OCI-LY7 (cell line): Measurements from ENCODE around the gene MARK2. TPM values are rescaled to one million over a fixed set of nuclear protein-coding genes. Genes with fewer than 3 reads are reported as not detected.

Experiments used
- BruUV-seq: library from RNA; stranded (reverse); fragments of 400-500 nt; replicated peaks from 2 replicates; lab custom pipeline; 2021; lab: Mats Ljungman, UMichigan
- CTCF ChIA-PET: fragments of 300-600 bp; sonication (Branson Sonifier 250); formaldehyde crosslinking; loops from one replicate; lab custom pipeline; 2022; ENCODE audit warnings: antibody characterized with exemption; ENCODE audit not compliant: unreplicated experiment; lab: Charles Lee
- POLR2A ChIA-PET: fragments of 300-600 bp; sonication (Branson Sonifier 250); formaldehyde crosslinking; loops from one replicate; lab custom pipeline; 2022; ENCODE audit warnings: antibody characterized with exemption; lab: Charles Lee
- DNase-seq: peaks from one replicate; pipeline ENCODE4 v3.0.0-alpha.2; 2015; ENCODE audit warnings: low spot score
- H2AFZ ChIP-seq: fragments of 200-600 bp; sonication (generic), shearing (Covaris generic); 2 replicates; pipeline ENCODE4 v1.6.1; 2014; ENCODE audit warnings: mild to moderate bottlenecking, antibody characterized with exemption, low read length, moderate library complexity
- H3K27ac ChIP-seq: fragments of 200-600 bp; sonication (generic); 2 replicates; pipeline ENCODE4 v1.5.1; 2014; ENCODE audit warnings: mixed run types, low read depth, mild to moderate bottlenecking, moderate library complexity, low read length, inconsistent platforms; ENCODE audit not compliant: poor library complexity, severe bottlenecking
- H3K36me3 ChIP-seq: fragments of 200-600 bp; sonication (generic); 2 replicates; pipeline ENCODE4 v1.6.1; 2014; ENCODE audit warnings: mild to moderate bottlenecking, antibody characterized with exemption, low read length, moderate library complexity, mixed read lengths; ENCODE audit not compliant: insufficient read depth
- H3K4me1 ChIP-seq: fragments of 200-600 bp; sonication (generic); 2 replicates; pipeline ENCODE4 v1.5.1; 2014; ENCODE audit warnings: mild to moderate bottlenecking, low read length; ENCODE audit not compliant: insufficient read depth, poor library complexity, severe bottlenecking
- H3K4me2 ChIP-seq: fragments of 200-600 bp; sonication (generic); 2 replicates; pipeline ENCODE4 v1.6.1; 2014; ENCODE audit warnings: mild to moderate bottlenecking, low read length
- H3K4me3 ChIP-seq: fragments of 200-600 bp; sonication (generic); 2 replicates; pipeline ENCODE4 v1.5.1; 2014; ENCODE audit warnings: mild to moderate bottlenecking, low read depth, low read length; ENCODE audit not compliant: poor library complexity, severe bottlenecking
- H3K79me2 ChIP-seq: fragments of 200-600 bp; sonication (generic); 2 replicates; pipeline ENCODE4 v1.6.1; 2016; ENCODE audit warnings: low read depth, mild to moderate bottlenecking, low read length, moderate library complexity, mixed read lengths; ENCODE audit not compliant: insufficient read depth
- H3K9me2 ChIP-seq: fragments of 200-600 bp; sonication (generic); 2 replicates; pipeline ENCODE4 v1.6.1; 2016; ENCODE audit warnings: mild to moderate bottlenecking, low read length, mixed read lengths; ENCODE audit not compliant: insufficient read depth
- H3K9me3 ChIP-seq: fragments of 200-600 bp; sonication (generic); 2 replicates; pipeline ENCODE4 v1.6.1; 2014; ENCODE audit warnings: mild to moderate bottlenecking, mixed run types, low read length, mixed read lengths
- H4K20me1 ChIP-seq: fragments of 200-600 bp; sonication (generic); 2 replicates; pipeline ENCODE4 v1.6.1; 2014; ENCODE audit warnings: mild to moderate bottlenecking, antibody characterized with exemption, low read length, moderate library complexity, mixed read lengths; ENCODE audit not compliant: insufficient read depth
- CTCF ChIP-seq: fragments of 200-600 bp; sonication (generic); conservative IDR thresholded peaks from 2 replicates; pipeline ENCODE4 v1.5.1; 2014; ENCODE audit warnings: mild to moderate bottlenecking, antibody characterized with exemption, low read length, moderate library complexity, mixed read lengths
- EZH2phosphoT487 ChIP-seq: fragments of 200-600 bp; sonication (generic); IDR thresholded peaks from 2 replicates; pipeline ENCODE4 v1.6.1; 2018; ENCODE audit warnings: low read depth, borderline replicate concordance, mild to moderate bottlenecking, mixed run types, antibody characterized with exemption, low read length, moderate library complexity, mixed read lengths
- intact Hi-C: fragments of 100-400 bp; cut with micrococcal nuclease; formaldehyde crosslinking; loops from one replicate; pipeline ENCODE4 v1.10.0; 2022; ENCODE audit not compliant: unreplicated experiment
- total RNA-seq, 2 experiments: library from RNA; depleted of rRNA in 1 of 2; stranded (reverse); fragments of >200 nt in 1 of 2; shearing (Covaris generic) in 1 of 2; gene quantifications; 2 replicates each; pipeline ENCODE4 v1.2.3, GENCODE V29; 2014 to 2022

MARK2 gene
- total RNA-seq, 2 experiments from 2014 or later: 22.7 to 45.4 TPM

DNA sequence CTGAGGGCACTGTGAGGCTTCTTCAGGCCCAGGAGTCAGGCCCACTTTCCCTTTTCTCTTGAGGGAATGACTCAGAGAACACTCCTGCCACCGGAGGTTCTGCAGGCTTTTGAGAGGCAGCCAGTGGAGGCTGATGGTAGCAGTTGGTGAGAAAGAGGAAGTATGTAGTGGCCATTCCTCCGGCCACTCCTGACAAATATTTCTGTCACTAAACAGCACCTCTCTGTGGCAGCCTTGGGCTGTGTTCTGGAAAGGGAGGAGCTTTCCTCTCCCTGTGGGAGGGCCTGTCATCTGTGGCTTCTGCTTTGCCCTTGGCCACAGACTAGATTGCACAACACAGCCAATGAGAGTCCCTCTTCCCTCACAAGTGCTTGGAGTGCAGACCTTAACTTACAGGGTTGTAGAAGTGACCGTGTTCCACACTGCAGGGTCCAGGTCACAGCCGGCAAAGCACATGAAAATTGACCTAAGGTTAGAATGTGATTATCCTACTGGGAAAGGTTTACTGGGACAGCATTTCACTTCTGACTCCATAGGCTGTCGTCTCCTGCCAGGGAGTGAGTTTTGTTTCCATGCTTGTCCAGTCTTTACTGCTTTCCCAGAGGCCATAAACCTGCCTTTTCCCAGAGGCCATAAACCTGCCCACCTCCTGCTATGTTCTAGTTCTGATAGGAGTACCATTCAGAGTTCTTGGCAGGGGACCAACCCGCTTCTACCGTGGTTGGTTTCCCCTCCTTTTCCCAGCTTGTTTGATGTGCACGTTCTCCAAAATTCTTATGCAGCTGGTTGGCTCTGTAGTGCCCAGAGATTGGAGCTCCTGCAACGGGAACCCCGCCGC, 33.3 kb downstream of the MARK2 start:
- no peaks in the 10 kb centered on the region for H3K9me3 ChIP-seq
- CTCF ChIA-PET: no interaction called here
- TF ChIP-seq CTCF: no peak; the same call in 1 of the 2 replicates
- TF ChIP-seq EZH2phosphoT487: no peak
- no peak overlapping the region for H3K4me2 ChIP-seq
- H3K27ac ChIP-seq: no peak overlapping the region
- H3K4me1 ChIP-seq: no peaks in the 10 kb centered on the region
- DNase-seq: peak; percentile 8
- BruUV-seq: no TSS peak
- H2AFZ ChIP-seq: no peak overlapping the region
- no peaks in the 10 kb centered on the region for H3K9me2 ChIP-seq
- peaks cover 76% of the 10 kb centered on the region for H3K36me3 ChIP-seq
- POLR2A ChIA-PET: no interaction called here
- intact Hi-C loops: no loop called here
- peaks cover 4% of the 10 kb centered on the region; the same call in 1 of the 2 replicates for H4K20me1 ChIP-seq
- H3K79me2 ChIP-seq: peaks cover 70% of the 10 kb centered on the region
- H3K4me3 ChIP-seq: no peak overlapping the region

DNA sequence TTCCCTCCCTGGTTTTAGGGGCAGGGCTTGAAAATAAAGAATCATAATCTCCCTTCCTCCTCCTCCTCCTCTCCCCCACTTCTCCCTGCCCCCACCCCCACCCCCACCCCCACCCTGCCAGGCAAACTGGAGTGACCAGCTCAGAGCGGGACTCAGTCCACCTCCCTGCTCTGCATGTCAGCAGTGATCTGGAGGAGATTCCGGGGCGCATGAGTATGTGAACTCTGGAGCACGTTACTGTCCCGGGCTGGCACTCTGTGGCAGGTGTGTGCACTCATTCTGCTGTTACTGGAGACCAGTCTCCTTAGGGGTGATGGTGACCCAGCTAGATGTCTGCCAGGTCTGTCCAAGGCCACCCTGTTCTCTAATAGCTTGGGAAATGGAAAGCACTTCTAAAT, 33.9 kb downstream of the MARK2 start:
- H3K4me3 ChIP-seq: no peak overlapping the region
- intact Hi-C loops: no loop called here
- H4K20me1 ChIP-seq: peaks cover 4% of the 10 kb centered on the region; the same call in 1 of the 2 replicates
- DNase-seq: no peak
- POLR2A ChIA-PET: interaction anchor here (1.2 kb wide), 1 partner anchor 11 kb away, joined by 5 read pairs; no protein-coding TSS in a partner anchor
- BruUV-seq: no TSS peak
- no peak for TF ChIP-seq CTCF
- TF ChIP-seq EZH2phosphoT487: no peak
- CTCF ChIA-PET: no interaction called here
- H2AFZ ChIP-seq: no peak overlapping the region
- no peaks in the 10 kb centered on the region for H3K9me3 ChIP-seq
- H3K79me2 ChIP-seq: peaks cover 69% of the 10 kb centered on the region
- peaks cover 75% of the 10 kb centered on the region for H3K36me3 ChIP-seq
- no peaks in the 10 kb centered on the region for H3K9me2 ChIP-seq
- no peak overlapping the region for H3K27ac ChIP-seq
- no peak overlapping the region for H3K4me2 ChIP-seq
- no peaks in the 10 kb centered on the region for H3K4me1 ChIP-seq

DNA sequence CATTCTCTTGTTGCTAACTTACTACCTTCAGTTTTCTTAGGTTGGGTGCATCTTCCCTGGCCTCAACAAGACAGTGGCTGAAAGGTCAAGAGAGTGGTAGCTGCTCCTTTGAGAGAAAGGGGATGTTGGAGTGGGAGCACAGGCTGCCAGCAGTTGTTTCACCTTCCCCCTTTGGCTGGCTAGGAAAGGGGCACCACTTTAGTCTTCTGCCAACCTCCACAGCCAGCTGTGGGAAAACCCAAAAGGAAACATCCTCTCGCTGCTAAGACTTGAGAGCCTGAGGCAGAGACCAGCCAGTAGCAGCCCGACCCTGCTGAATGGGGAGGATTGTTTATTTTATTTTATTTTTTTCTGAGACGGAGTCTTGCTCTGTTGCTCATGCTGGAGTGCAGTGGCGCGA, 34.4 kb downstream of the MARK2 start:
- Histone ChIP-seq H3K27ac (no peak overlapping the region), H3K4me3 (no peak overlapping the region), H4K20me1 (peaks cover 4% of the 10 kb centered on the region; the same call in 1 of the 2 replicates), H3K9me3 (no peaks in the 10 kb centered on the region), H3K4me1 (no peaks in the 10 kb centered on the region), H3K9me2 (no peaks in the 10 kb centered on the region), H2AFZ (no peak overlapping the region), H3K36me3 (peaks cover 74% of the 10 kb centered on the region), H3K79me2 (peaks cover 69% of the 10 kb centered on the region), H3K4me2 (no peak overlapping the region)
- BruUV-seq: no TSS peak
- intact Hi-C loops: no loop called here
- ChIA-PET CTCF (no interaction called here), POLR2A (interaction anchor here (1.2 kb wide), 1 partner anchor 10 kb away, joined by 5 read pairs; no protein-coding TSS in a partner anchor)
- no peak for DNase-seq
- no peak for TF ChIP-seq CTCF
- no peak for TF ChIP-seq EZH2phosphoT487
